ENCODE data around the gene CRACR2B.
A peak's percentile ranks its signal among the peaks of the same experiment; 100 is the strongest.

CRACR2B gene

GRCh38 chr11:846496-847098 lies 18.9 kb downstream of the CRACR2B start:
- H3K4me3 ChIP-seq (ENCODE audit: low read length) = no peak overlapping the region
- DNase-seq (ENCODE audit: low read depth, low spot score) = no peak

DNA sequence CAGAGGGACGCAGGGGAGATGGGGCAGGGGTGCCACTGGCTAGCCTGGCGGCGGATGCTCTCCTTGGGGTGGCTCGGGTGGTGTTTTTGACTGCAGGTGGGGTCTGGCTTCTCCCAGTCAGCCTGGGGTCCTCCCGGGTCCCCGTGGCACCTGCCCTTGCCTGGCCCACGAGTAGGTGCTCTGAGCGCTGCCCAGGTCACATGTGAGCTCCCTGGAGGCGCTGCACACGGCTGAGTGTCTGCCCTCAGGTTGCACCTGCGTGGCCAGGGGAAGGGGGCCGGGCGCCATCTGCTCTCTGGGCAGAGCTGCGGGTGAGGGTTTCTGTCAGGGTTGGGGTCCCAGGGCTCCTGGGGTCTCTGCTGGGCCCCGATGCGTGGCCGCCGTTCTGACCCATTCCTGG lies 20.2 kb downstream of the CRACR2B start:
- H3K4me3 ChIP-seq (ENCODE audit: low read length) = no peak overlapping the region
- no peak for DNase-seq (ENCODE audit: low read depth, low spot score)

DNA sequence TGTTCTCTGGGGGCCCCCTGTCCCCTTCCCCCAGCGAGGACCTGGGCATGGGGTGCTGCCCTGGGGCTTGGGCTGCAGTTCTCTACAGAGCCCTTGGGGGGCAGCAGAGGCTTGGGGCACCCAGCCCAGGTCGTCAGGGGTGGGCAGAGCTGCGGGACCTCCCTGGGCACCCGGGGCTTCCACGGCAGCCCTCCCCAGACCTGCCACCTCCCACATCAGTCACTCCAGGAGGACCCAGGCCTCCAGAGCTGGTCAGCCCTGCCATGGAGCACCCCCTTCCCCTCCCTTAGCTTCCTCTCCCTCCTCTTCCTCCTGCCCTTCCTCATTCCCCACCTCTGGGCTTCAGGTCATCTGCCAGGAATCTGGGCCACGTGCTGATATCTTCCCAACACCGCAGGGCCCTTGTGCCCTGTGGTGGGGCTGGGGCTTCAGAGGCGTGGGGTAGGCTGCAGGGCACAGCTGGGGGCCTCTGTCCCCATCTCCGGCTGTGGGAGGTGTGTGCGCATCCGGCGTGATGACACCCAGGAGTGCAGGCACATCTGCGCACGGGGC lies 20.7 kb downstream of the CRACR2B start:
- no peak for DNase-seq (ENCODE audit: low read depth, low spot score)
- no peak overlapping the region for H3K4me3 ChIP-seq (ENCODE audit: low read length)

DNA sequence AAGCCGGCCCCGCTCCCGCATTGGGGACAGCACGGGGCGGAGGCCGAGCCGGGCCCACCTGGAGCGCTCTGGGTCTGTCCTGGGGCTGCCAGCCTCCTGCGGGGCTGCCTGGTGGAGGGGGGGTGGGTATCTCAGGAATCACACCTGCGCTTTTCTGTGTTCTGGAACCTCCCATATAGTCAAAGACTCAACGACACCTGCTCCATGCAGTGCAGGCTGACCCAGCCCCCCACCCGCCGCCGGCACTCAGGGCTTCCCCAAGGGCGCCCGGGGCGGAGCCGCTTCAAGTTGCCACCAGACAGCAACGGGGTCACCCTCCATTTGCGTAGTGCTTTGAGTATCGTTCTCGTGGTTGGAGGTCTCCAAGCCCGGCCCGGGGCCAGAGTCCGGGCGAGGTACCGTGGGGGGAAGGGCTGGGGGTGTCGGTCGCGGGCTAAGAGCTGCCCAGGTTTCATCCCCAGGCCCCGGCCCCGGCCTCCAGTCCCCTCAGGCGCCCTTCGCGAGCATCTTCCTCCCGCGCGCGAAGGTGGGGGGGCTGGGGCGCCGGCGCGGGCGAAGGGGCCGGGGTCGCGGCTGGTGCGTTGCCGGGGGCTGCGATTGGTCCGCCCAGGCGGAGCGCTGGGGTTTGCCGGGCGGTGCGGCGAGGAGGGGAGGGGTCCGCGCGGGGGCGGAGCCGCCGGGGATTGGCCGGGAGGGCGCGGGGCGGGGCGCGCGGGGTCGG lies 21.5 kb downstream of the CRACR2B start:
- DNase-seq (ENCODE audit: low read depth, low spot score) = no peak
- H3K4me3 ChIP-seq (ENCODE audit: low read length) = peak overlapping the region; percentile 46

DNA sequence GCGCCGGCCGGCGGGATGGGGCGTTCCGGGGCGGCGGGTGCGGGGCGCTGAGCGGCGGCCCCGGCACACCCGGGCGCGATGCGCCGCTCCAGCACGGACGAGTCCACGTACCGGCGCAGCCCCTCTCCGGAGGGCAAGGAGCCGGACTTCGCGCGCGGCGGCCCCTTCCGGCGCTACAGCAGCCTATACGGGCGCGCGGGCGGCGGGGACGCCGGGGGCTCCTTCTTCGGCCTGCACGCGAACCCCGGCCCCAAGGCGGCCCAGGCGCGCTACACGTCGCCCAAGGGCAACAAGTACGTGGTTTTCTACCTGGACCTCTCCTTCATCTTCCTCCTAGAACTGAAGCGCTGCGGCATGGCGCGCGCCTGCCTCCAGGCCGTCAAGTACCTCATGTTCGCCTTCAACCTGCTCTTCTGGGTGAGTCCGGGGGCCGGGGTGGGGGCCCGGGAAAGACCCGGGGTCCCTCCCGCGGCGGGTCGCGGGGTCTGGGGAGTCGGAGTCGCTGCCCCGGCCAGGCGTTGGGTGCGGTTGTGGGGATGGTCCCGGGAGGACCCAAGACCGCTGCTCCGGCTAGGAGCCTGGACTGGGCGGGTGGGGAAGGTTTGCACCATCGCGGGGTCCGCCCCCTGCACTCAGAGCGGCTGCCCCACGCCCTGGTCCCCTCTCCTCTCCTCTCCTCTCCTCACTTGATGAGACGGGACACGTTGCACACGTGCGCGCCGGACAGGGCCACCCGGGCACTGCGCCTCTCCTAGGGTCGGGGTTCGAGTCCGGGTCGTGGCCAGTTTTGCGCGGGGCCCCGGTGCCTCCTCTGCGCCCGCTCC lies 22.4 kb downstream of the CRACR2B start:
- no peak for DNase-seq (ENCODE audit: low read depth, low spot score)
- H3K4me3 ChIP-seq (ENCODE audit: low read length) = no peak overlapping the region

- H3K4me3 ChIP-seq (ENCODE audit: low read length) = no peak overlapping the region
- DNase-seq (ENCODE audit: low read depth, low spot score) = no peak
Observed at GRCh38 chr11:850775-851763, 23.4 kb downstream of the CRACR2B start.

- no peak overlapping the region for H3K4me3 ChIP-seq (ENCODE audit: low read length)
- DNase-seq (ENCODE audit: low read depth, low spot score) = no peak
Observed at GRCh38 chr11:852762-853161, 25.0 kb downstream of the CRACR2B start.

DNA sequence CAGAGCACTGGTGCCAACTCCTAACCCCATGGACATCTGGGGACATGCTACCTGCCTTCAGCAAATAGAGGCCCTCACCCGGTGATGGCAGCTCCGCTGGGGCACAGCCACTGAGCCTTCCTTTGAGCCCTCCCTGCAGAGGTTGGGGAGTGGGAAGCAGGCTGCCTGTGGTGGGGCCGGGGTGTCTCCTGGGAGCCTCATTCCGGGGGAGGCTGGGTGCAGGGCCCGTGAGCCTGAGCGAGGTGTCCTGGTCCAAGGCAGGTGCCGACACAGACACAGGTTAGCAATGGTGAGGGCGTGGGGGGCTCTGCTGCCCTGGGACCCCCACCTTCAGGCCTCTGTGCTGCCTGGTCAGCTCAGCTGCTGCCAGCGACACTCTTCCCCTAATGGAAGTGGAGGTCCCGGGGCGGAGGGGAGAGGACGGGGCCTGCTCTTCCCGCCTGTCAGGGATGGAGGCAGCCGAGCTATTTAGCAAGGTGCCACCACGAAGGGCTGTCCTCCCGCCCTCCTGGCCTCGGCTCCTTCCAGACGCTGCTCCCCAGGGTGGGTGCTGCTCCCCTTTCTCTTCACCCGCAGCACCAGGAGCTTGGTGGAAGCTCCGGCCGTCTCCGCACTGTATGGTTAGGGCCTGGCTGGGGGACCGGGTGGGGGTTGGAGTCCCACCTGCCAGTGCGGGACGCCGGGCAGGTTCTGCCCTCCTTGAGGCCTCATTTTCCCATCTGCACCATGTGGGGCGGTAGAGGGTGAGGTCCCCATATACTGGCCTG lies 26.1 kb downstream of the CRACR2B start:
- no peak for DNase-seq (ENCODE audit: low read depth, low spot score)
- H3K4me3 ChIP-seq (ENCODE audit: low read length) = no peak overlapping the region

DNA sequence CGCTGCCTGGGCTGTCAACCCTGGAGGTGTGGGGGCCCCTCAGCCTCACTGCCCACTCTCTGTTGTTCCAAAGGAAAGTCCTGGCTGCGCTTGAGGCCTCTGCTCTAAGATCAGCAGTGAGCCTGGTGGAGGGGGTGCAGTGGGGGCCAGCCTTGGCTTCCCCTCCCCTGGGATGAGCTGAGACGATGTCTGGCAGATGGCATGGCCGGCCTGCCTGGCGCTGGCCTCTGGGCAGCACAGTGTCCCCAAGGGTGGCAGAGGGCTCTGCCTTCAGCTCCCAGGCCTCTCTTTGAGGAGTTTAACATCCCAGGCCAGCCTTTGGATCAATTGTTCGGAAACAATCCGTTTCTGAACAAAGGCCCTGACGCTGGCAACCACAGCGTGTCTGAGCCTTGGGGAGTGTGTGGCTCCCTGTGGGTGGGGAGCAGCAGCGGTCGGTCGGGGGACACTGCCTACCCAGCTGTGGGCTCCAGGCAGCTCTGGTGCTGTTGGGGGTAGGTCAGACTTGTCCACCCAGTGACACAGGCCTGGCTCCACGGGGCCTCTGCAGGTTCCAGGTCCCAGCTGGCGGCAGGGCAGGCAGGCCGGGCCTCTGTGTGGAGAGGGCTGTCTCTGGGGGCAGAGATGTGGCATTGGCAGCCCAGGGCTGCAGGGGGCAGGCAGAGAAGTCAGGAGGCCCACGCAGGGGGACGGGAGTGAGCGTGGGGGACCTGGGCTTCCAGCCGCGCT lies 27.0 kb downstream of the CRACR2B start:
- no peak for DNase-seq (ENCODE audit: low read depth, low spot score)
- H3K4me3 ChIP-seq (ENCODE audit: low read length) = no peak overlapping the region

- H3K4me3 ChIP-seq (ENCODE audit: low read length) = no peak overlapping the region
- no peak for DNase-seq (ENCODE audit: low read depth, low spot score)
Observed at GRCh38 chr11:855330-855674, 27.6 kb downstream of the CRACR2B start.

- H3K4me3 ChIP-seq (ENCODE audit: low read length) = no peak overlapping the region
- DNase-seq (ENCODE audit: low read depth, low spot score) = no peak
Observed at GRCh38 chr11:855796-856195, 28.1 kb downstream of the CRACR2B start.

DNA sequence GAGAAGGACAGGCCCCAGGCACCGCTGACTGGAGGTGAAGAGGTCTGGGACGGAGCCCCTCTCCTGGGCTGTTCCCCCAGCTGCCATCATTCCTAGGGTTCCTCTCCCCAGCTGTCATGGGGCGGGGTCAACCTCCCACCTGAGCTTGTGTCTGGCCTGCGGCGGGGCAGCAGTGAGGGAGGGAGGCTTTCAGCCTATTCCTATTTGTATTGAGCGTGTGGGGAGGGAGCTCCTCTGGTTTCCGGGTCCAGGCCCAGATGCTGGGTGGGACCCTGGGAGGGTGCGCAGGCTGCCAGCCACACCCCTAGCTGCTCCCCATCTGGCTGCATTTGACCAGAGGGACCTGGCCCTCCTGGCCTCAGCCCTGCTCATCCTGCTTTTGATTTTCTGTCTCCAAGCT lies 28.7 kb downstream of the CRACR2B start:
- DNase-seq (ENCODE audit: low read depth, low spot score) = no peak
- H3K4me3 ChIP-seq (ENCODE audit: low read length) = no peak overlapping the region

DNA sequence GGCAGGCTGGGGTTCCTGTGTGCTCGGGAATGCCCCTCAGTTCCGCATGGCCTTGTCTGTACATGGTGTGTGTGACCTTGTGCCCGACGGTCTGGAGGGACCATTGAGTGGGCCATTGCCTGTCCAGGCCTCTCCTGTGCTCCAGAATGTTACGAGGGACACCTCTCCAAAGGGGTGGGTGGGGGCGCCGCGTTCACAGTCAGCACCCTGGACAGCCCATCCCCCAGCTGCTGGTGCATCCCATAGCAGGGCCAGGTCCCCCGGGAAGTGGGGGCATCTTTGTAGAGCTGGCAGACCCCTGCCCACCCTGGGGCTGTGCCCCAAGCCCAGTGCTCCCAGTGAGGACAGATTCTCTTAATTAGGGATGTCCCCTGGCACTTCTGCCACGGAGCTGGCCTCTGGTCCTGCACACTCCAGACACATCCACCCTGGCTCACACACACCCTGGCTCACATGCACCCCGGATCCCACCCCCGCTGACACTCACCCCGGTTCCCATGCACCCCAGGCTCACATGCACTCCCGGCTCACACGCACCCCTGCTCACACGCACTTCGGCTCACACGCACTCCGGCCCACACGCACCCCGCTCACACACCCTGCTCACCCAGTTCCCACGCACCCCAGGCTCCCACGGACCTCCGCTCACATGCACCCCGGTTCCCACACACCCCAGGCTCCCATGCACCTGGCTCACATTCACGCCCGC lies 30.5 kb downstream of the CRACR2B start:
- no peak for DNase-seq (ENCODE audit: low read depth, low spot score)
- H3K4me3 ChIP-seq (ENCODE audit: low read length) = no peak overlapping the region

DNA sequence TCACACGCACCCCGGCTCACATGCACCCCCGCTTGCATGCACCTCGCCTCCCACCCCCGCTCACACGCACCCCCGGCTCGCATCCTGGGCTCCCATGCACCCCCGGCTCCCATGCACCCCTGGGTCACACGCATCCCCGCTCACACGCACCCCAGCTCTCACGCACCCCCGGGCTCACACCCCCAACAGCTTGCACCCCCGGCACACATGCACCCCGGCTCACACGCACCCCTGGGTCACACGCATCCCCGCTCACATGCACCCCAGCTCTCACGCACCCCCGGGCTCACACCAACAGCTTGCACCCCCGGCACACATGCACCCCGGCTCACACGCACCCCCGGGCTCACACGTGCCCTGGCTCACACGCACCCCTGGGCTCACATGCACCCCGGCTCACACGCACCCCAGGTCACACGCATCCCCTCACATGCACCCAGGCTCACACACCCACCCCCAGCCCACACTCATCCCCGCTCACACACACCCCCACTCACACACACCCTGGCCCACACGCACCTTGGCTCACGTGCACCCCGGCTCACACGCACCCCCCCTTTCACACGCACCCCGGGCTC lies 31.1 kb downstream of the CRACR2B start:
- no peak for DNase-seq (ENCODE audit: low read depth, low spot score)
- H3K4me3 ChIP-seq (ENCODE audit: low read length) = no peak overlapping the region

DNA sequence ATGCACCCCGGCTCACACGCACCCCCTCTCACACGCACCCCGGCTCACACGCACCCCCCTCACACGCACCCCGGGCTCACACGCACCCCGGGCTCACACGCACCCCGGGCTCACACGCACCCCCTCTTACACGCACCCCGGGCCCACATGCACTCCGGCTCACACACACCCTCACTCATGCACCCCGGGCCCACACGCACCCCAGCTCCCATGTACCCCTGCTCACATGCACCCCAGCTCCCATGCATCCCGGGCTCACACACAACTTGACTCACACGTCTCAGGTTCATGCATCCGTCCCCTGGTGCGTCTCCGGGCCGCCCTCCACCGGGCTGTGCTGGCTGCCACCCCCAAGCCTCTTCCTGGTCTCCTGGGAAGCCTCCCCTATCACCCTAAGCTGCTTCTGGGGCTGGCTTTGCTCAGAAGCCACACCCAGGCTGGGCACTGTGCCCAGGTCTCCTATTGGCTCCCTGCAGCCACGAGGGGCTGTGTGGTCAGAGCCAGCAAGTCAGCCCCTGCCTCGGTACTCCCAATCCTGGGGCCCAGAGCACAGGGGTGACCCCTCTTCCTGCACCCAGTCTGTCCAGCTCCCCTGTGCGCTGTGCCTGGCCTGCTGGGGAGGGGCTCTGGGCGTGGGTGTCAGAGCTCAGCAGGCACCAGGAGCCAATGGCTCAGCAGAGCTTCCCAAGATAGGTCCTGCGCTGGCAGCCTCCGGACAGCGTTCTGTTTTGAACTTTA lies 31.8 kb downstream of the CRACR2B start:
- DNase-seq (ENCODE audit: low read depth, low spot score) = peak; percentile 48
- H3K4me3 ChIP-seq (ENCODE audit: low read length) = no peak overlapping the region

Data from Jurkat, Clone E6-1 (cell line).